ENCODE results near the gene KMT5C. TPM values are rescaled to one million over a fixed set of nuclear protein-coding genes. Genes with fewer than 3 reads are reported as not detected.
A peak's percentile ranks its signal among the peaks of the same experiment; 100 is the strongest.

The KMT5C gene
- total RNA-seq, 2 experiments from 2014 or later = 32.6 to 33.1 TPM

DNA sequence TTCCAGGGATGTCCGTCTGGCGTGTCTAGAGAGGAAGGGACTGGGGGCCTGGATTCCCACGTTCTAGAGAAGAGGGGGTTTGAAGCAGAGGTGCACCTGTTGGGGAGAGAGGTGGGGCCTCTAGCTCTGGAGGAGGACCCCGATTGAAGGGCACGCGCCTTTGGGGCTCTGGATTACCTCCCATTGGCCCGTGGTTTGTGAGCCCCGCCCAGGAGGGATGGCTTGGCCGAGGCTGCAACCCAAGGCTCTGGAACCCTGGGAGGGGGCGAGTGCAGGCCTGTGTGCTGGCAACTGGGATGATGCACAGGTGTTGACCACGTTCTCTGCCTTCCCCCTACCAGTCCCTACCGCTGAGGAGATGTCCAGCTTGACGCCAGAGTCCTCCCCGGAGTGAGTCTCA lies 34.7 kb upstream of the KMT5C start:
- Mint-ChIP-seq H3K27ac (no peak overlapping the region), H3K4me3 (no peak overlapping the region), H3K4me1 (ENCODE audit: low read depth) (peaks cover 8% of the 10 kb centered on the region), H3K9me3 (no peaks in the 10 kb centered on the region), H3K27me3 (no peaks in the 10 kb centered on the region), H3K36me3 (ENCODE audit: low read depth) (peaks cover 2% of the 10 kb centered on the region)
- intact Hi-C loops (cut with micrococcal nuclease) = loop anchor here (5.0 kb wide), 1 partner anchor 77 kb away; the partner anchor contains the start of gene TMEM238
- POLR2A ChIA-PET = interaction anchor here (0.8 to 1.0 kb wide), 2 partner anchors 33 to 79 kb away, joined by 3 read pairs; partner anchors contain the start of gene TMEM238
- CTCF ChIA-PET = no interaction called here
- ATAC-seq (no peak), DNase-seq (no peak)
- TF ChIP-seq, protein P1, sequence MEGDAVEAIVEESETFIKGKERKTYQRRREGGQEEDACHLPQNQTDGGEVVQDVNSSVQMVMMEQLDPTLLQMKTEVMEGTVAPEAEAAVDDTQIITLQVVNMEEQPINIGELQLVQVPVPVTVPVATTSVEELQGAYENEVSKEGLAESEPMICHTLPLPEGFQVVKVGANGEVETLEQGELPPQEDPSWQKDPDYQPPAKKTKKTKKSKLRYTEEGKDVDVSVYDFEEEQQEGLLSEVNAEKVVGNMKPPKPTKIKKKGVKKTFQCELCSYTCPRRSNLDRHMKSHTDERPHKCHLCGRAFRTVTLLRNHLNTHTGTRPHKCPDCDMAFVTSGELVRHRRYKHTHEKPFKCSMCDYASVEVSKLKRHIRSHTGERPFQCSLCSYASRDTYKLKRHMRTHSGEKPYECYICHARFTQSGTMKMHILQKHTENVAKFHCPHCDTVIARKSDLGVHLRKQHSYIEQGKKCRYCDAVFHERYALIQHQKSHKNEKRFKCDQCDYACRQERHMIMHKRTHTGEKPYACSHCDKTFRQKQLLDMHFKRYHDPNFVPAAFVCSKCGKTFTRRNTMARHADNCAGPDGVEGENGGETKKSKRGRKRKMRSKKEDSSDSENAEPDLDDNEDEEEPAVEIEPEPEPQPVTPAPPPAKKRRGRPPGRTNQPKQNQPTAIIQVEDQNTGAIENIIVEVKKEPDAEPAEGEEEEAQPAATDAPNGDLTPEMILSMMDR (IDR thresholded peaks at IDR 0.05) = no peak

DNA sequence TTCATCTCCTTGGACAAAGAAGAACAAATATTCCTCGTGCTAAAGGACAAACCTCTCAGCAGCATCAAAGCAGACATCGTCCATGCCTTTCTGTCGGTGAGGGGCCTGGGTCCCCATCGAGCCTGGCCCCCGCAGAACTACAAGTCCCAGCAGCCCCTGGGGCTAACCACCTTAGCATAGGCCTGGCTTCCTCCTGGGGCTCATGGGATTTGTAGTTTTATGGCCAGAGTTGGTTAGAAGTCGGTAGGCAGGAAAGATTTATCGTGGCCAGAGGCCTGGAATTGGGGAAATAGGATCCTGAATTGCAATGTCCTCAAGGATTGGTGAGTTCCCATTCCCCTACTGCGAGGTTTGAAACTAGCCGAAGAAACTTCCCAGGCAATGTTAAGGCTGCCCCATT lies 34.2 kb upstream of the KMT5C start:
- intact Hi-C loops (cut with micrococcal nuclease) = no loop called here
- peaks cover 8% of the 10 kb centered on the region for H3K4me1 Mint-ChIP-seq (ENCODE audit: low read depth)

DNA sequence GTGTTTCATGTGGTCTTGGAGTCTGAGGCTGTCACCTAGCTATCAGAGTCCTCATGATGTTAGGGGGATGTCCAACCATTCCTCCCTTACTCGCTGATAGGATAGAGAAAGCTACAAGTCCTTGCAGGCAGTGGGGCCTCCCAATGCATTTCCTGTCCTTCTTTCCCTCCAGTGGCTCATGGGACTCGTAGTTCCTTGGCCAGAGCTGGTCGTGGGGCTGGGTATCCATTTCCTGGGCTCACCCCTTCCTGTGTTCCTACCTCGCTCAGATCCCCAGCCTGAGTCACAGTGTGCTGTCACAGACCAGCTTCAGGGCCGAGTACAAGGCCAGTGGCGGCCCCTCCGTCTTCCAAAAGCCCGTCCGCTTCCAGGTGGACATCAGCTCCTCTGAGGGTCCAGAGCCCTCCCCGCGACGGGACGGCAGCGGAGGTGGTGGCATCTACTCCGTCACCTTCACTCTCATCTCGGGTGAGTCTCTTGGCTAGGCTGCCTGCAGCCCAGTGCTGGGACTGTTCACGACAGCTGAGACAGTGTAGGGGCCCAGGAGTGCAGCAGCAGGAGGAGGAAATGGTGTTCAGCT lies 33.6 kb upstream of the KMT5C start:
- DNase-seq = no peak
- H3K4me3 Mint-ChIP-seq = no peak overlapping the region
- H3K4me1 Mint-ChIP-seq (ENCODE audit: low read depth) = peaks cover 8% of the 10 kb centered on the region
- no peaks in the 10 kb centered on the region for H3K27me3 Mint-ChIP-seq
- intact Hi-C loops (cut with micrococcal nuclease) = no loop called here
- TF ChIP-seq, protein P1 (IDR thresholded peaks at IDR 0.05) = no peak
- ATAC-seq = no peak
- ChIA-PET POLR2A (interaction anchor here (0.9 kb wide), 1 partner anchor 50 kb away, joined by 5 read pairs; no protein-coding TSS in a partner anchor), CTCF (interaction anchor here (1.1 kb wide), 1 partner anchor 33 kb away, joined by 3 read pairs; the partner anchor contains the start of gene KMT5C)
- H3K36me3 Mint-ChIP-seq (ENCODE audit: low read depth) = peaks cover 2% of the 10 kb centered on the region
- no peaks in the 10 kb centered on the region for H3K9me3 Mint-ChIP-seq
- no peak overlapping the region for H3K27ac Mint-ChIP-seq

More for the DNA sequence above, 34.2 kb upstream of the KMT5C start:
- DNase-seq = peak; percentile 75
- H3K9me3 Mint-ChIP-seq = no peaks in the 10 kb centered on the region
- H3K27me3 Mint-ChIP-seq = no peaks in the 10 kb centered on the region
- H3K36me3 Mint-ChIP-seq (ENCODE audit: low read depth) = peaks cover 2% of the 10 kb centered on the region
- CTCF ChIA-PET = interaction anchor here (1.1 kb wide), 1 partner anchor 34 kb away, joined by 3 read pairs; the partner anchor contains the start of gene KMT5C
- POLR2A ChIA-PET = no interaction called here
- TF ChIP-seq, protein P1 (IDR thresholded peaks at IDR 0.05) = no peak
- peak; percentile 63 for ATAC-seq
- no peak overlapping the region for H3K27ac Mint-ChIP-seq
- no peak overlapping the region for H3K4me3 Mint-ChIP-seq

GRCh38 chr19:55306712-55307111 lies 33.0 kb upstream of the KMT5C start:
- intact Hi-C loops (cut with micrococcal nuclease) = no loop called here
- no peak for ATAC-seq
- Mint-ChIP-seq H3K9me3 (no peaks in the 10 kb centered on the region), H3K27me3 (no peaks in the 10 kb centered on the region), H3K27ac (no peak overlapping the region), H3K4me3 (no peak overlapping the region), H3K4me1 (ENCODE audit: low read depth) (peaks cover 6% of the 10 kb centered on the region), H3K36me3 (ENCODE audit: low read depth) (peaks cover 2% of the 10 kb centered on the region)
- CTCF ChIA-PET = no interaction called here
- TF ChIP-seq, protein P1 (IDR thresholded peaks at IDR 0.05) = no peak
- POLR2A ChIA-PET = interaction anchor here (0.9 kb wide), 1 partner anchor 51 kb away, joined by 5 read pairs; no protein-coding TSS in a partner anchor
- no peak for DNase-seq

DNA sequence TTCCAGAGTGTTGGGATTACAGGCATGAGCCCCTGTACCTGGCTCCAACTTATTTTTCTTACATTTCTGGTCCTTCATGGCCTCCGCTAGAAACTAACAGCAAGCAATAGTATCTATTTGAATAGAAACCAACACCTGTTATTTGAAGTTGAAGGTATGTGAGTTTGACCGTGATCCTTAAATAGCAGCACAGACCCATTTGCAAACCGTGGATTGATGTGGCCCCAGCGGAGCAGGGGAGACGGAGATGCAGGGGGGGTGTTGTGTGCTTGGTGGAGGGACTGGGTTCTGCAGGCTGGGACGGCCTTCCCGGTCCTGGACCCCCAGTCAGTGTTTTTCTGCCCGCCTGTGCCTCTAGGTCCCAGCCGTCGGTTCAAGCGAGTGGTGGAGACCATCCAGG lies 31.4 kb upstream of the KMT5C start:
- H3K27ac Mint-ChIP-seq = no peak overlapping the region
- DNase-seq = no peak
- no peaks in the 10 kb centered on the region for H3K9me3 Mint-ChIP-seq
- POLR2A ChIA-PET = no interaction called here
- CTCF ChIA-PET = no interaction called here
- H3K36me3 Mint-ChIP-seq (ENCODE audit: low read depth) = peaks cover 2% of the 10 kb centered on the region
- no peak for ATAC-seq
- intact Hi-C loops (cut with micrococcal nuclease) = no loop called here
- H3K4me3 Mint-ChIP-seq = no peak overlapping the region
- no peaks in the 10 kb centered on the region for H3K27me3 Mint-ChIP-seq
- TF ChIP-seq, protein P1 (IDR thresholded peaks at IDR 0.05) = no peak
- peaks cover 2% of the 10 kb centered on the region for H3K4me1 Mint-ChIP-seq (ENCODE audit: low read depth)
